GM19324 (cell line): ENCODE measurements around the gene KCTD11.

ENCODE experiments used
- ATAC-seq: cut with Tn5 transposase; IDR thresholded peaks from one replicate; pipeline ENCODE4 v1.9.1; 2021; ENCODE audit warnings: mild to moderate bottlenecking, moderate library complexity; ENCODE audit not compliant: unreplicated experiment, low FRiP score

The KCTD11 gene

GRCh38 chr17:7396147-7396546, 44.2 kb downstream of the KCTD11 start:
- no peak for ATAC-seq

DNA sequence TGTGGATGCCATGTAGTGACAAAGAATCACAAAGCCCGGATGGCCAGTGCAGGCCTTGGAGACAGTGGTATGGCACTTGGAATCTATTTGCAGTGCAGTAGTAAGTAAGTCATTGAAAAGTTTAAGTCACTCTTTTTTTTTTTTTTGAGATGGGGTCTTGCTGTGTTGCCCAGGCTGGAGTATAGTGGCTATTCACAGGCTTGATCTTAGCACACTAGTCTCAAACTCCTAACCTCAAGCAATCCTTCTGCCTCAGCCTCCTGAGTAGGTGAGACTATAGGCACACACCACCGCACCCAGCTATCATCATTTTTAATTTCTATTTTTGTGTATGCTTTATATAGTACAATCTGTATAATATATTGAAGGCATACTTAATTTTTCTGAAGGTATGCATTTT, 46.6 kb downstream of the KCTD11 start:
- ATAC-seq, result no peak

DNA sequence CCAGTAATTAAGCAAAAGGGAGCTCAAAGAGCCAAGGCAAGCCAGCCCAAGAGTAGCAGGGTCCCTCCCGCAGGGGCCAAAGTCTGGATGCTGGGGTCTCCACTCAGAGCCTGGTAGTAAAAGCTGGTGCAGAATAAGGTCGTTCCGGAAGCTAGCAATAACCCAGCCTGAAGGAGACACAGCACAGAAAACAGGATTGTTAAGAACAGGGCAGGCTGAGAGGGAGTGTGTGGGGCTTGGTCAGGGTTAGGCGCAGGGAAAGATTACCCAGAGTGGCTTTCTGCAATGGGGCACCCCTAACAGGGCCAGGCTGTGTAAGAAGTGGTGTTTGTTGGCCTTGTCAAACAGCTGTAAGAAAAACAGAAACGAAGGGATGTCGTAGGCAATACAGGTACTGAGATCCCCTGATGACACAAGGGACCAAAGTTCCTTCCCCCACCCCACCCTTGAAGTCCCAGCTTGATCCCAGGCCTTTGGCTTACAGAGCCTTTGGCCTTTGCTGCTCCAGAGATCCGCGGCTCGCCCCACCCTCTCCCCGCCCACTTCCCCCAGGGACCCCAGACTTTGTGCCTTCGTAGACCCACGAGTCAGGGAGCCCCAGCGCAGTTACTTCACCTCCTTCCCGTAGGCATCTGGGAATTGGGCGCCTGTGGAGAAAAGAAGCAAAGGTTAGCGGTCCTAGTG, 51.2 kb downstream of the KCTD11 start:
- ATAC-seq, result no peak

- ATAC-seq, result no peak
Measured at GRCh38 chr17:7403727-7403976, 51.7 kb downstream of the KCTD11 start.

DNA sequence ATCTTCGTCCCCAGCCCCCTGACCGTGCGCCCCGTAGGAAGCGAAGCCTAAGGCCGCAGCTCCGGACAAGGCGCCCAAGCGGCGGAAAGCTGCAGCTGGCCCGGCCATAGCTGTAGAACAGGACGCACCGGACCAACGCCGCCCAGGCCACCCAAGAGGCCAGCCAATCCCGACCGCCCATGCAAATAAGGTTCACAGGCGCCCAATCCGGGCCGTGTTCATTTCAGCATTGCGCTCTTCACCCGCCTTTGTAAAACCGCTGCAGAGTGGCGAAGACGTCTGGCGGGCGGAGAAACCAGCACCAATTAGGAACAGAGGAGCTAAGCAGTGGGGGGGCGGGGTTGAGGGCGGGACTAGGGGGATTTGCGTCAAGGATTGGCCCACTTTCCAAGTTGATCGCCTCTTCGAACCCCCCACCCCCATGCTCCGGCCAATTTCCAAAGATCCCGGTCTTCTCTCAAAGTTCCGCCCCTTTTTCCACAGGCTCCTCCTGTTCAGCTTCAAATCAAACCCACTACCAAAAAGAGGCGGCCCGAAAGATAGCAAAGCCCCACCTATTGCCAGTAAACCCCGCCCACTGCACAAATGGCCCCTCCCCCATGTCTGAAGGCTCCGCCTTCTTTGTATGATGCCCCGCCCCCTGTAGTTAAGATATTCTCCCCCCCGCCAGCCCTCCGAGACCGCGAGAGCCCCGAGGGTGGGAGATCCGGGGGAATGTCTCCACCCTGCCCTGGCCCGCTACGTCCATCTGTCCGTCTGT, 52.2 kb downstream of the KCTD11 start, which contains the start of gene TMEM256:
TSS of gene TMEM256 (minus strand) at position 121 of the 760 bp plus-strand sequence. CDS start at position 108, 13 bp downstream.
- ATAC-seq, result peak; percentile 95
